Fibroblast of skin of back (primary cell): ENCODE results near the gene PPFIBP2.
"Not testable (repeated sequence)": the region's sequence is repeated elsewhere in the genome, so short reads cannot be mapped to it uniquely, and the experiment has no call there.

ENCODE experiments used
- DNase-seq: peaks from one replicate; pipeline ENCODE4 v3.0.0-alpha.2; 2013

Gene PPFIBP2

GRCh38 chr11:7499081-7499480 is 14.7 kb upstream of the PPFIBP2 start:
- no peak for DNase-seq

- DNase-seq, result no peak
Observed at GRCh38 chr11:7500251-7500650, 13.5 kb upstream of the PPFIBP2 start.

DNA sequence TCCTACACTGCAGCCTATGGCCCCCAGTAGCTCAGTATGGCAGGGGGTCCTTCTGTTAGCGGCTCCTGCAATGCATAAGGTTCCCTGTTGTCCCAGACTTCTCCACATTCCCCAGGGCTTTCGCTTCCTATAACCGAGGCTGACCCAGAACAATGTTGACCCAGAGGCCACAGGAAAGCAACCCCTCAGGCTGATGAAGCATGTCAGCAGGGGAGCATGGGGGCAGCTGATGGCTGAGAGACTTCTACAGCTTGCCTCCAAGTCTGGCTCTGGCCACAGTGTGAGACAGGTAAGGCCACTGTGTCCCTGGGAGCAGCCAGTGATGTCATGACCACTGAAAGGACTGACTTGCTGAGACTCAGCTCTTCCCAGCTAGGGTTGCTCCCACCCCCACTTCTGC is 12.5 kb upstream of the PPFIBP2 start:
- DNase-seq, result no peak

DNA sequence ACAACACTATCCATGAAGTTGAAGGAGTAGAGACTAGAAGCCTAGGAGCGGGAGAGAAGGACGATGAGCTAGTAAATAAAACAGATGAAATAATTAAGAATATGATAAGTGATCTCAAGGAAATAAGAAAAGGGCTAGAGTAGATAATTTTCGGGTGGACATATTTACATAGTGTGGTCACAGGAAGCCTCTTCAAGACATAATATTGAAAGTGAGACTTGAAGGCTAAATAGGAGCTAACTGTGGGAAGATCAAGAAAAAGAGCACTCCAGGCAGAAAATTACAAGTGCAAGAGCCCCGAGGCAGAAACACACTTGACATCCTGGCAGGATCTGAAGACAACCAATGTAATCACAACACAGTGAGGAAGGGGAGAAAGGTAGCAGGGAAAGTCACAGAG is 11.9 kb upstream of the PPFIBP2 start:
- DNase-seq, result no peak

DNA sequence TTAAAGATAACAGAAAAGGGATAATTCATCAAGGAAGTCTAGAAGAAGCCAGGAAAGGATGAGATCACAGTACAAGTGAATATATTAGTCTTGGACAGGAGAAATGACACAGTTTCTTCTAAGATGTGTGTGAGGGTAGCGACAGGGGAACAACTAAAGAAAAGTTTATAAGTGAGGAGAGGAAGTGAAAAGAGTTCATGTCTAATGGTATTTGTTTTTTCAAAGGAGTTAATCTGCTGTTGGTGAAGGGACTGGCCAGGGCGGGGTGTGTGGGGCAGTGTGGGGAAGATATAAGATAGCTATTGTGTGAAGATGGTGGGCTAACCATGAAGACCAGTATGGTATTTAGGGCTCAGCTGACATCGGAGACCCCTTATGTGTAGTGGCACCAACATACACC is 7.6 kb upstream of the PPFIBP2 start:
- DNase-seq, result no peak

GRCh38 chr11:7508087-7508486 is 5.7 kb upstream of the PPFIBP2 start:
- no peak for DNase-seq

DNA sequence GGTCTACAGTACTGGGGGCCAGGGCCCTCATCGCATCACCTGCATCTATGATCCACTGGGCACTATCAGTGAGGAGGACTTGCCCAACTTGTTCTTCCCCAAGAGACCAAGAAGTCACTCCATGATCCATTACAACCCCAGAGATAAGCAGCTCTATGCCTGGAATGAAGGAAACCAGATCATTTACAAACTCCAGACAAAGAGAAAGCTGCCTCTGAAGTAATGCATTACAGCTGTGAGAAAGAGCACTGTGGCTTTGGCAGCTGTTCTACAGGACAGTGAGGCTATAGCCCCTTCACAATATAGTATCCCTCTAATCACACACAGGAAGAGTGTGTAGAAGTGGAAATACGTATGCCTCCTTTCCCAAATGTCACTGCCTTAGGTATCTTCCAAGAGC is 3.8 kb upstream of the PPFIBP2 start:
- DNase-seq, result no peak

- no peak for DNase-seq
Observed at GRCh38 chr11:7511401-7511800, 2.4 kb upstream of the PPFIBP2 start.

DNA sequence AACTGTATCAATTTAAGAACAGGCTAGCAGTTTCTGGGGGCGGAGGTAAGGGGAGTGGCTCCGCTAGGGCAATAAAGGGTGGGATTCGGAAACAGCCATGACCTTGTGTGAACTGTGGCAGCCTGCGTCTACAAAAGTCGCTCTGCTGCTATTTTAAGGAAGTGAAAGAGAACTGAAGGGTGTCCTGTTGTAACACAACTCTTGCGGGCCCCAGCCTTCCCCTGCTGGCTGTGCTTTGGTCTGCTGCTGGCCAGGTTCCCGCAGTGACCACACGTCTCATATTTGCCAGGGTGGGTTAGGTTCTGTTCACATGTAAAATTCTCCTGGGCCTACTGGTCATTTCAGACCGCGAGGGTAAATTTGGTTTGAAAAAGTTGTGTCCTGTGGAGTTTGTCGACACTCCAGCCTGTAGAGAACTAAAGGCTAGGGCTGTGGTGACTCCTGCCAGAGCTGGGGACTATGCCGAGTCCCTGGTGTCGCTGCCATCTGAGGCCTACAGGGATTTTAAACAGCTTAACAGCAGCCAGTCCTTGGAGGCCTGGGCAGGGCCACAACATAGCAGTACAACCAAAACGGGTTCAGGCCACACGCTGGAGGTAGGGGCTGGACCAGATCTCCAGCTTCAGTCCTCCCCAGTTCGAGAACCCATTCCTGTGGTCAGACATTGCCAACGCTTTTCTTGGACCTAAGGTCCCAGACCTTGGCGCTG is 1.1 kb upstream of the PPFIBP2 start:
- DNase-seq, result peak; percentile 5

DNA sequence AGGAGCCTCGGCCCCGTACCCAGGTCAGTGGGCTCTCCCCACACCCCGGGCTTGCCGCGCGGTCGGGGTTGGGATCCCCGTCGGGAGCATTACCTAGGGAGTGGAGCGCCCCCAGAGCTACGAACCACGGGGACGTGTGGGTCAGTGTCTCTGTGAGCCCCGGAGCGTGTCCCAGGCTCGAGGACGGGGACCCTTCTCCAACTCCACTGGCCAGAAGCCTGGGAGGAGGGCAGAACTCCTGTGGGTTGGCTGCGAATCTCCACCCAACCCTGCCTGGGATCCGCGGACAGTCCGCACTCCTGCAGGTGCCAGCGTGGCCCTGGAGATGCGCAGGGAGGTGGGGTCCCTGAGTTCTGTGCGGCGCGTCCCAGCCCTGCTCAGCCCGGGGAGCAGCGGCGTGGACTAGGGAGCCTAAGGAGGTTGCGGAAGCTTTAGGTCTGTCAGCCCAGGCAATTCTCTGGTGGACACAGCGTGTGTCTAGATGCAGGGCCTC is 346 bp downstream of the PPFIBP2 start:
- DNase-seq, result no peak

GRCh38 chr11:7515447-7515886 is 1.7 kb downstream of the PPFIBP2 start:
- no peak for DNase-seq

DNA sequence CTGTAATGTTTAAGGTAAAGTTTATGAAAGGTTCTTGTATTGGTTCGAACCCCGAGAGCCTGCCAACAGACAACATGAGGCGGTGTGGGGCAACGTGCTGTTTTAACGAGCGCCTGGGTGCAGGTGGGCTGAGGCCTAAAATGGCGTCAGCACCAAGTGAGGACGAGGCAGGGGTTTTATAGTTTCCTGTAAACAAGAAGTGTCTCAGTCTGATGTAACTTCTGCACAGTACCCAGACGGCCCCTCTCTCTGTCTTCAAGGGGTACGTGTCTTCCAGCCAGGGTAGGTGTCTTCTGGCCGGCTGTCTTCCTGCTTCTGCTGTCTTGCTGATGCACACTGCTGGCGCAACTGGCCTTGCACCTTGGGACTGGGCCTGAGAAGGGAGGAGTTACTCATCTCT is 2.7 kb downstream of the PPFIBP2 start:
- no peak for DNase-seq

DNA sequence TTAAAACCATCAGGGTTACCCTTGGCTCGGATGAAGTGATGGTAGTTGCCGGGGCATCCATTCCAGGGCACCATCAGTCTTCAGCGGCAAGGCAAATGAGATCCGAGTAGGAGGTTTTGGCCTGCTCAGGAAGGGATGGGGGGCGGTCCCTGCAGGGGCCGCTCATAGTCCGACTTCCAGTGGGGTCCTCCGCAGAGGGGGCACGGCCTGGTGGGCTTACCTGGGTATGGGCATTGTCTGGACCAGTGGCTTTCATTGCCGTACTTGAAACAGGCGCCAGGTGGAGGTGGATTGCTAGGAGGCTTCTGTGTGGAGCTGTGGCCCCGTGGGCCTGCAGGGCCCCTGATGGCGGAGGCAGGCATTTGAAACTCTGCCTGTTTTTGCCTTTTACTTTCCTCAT is 3.9 kb downstream of the PPFIBP2 start:
- DNase-seq, result not testable (repeated sequence)

- no peak for DNase-seq
Observed at GRCh38 chr11:7518811-7519562, 5.2 kb downstream of the PPFIBP2 start.

- no peak for DNase-seq
Observed at GRCh38 chr11:7520011-7520942, 6.5 kb downstream of the PPFIBP2 start.

DNA sequence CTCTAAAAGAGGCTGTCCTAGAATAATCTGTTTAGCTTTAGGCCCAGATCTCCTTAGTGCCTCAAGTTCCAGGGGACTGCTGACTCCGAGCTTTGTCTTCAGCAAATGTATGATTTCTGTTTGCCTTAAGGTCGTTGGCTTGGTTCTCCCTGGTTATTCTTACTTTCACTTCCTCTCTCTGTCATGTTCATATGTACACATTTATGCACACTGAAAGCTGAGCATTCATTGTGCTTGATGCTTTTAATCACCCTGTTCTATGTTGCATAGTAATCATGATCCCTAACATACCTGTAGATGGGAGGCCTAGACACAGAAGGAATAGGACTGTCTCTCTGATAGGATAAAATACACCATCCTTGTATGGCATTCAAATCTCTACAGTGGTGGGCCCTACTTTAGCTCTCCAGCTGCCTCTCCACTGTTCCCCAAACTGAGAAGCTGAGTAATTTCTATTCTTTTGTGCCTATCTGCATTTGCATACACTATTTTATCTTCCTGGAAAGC is 7.2 kb downstream of the PPFIBP2 start:
- DNase-seq, result no peak

DNA sequence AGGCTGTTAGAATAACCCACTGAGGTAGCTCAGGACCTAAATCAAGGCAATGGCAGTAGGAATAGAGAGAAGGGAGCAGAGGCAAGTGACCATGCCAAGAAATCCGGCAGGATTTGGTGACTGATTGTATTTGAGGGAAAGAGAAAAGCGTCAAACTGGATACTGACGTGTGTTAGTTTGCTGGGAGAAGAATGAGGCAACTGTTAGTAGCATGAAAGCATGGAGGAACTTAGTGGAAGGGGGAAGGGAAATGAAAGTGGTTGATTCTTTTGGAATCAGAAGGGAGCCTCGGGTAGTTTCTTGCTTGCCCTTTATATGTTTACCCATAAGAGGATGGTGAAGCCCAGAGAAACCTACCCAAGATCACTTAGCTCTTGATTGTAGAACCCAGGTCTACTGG is 8.3 kb downstream of the PPFIBP2 start:
- DNase-seq, result no peak

- DNase-seq, result no peak
Observed at GRCh38 chr11:7522546-7522945, 8.7 kb downstream of the PPFIBP2 start.

GRCh38 chr11:7523416-7524210 is 9.8 kb downstream of the PPFIBP2 start:
- no peak for DNase-seq

- DNase-seq, result no peak
Observed at GRCh38 chr11:7524462-7525235, 10.8 kb downstream of the PPFIBP2 start.

DNA sequence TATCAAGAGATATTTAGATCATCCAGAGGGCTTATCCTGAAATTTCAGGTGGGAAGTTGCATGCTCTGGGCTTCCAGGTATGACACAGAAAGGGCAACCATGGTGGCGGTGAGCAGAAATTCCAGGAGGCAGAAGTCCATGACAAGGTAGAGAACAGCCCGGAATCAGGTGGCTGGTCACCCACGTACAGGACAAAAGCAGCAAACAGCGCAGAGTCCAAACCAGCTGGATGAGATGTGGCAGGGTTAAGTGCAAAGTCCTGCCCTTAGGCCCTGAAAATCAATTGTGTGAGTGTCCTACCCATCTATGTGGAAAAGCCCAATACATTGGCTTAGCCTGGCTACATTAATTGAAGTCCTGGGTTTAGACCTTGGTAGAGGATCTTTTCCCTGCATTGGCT is 11.6 kb downstream of the PPFIBP2 start:
- DNase-seq, result no peak
